Lower lobe of right lung (tissue), 2 donors: ENCODE measurements around the gene TNIK. TPM values are rescaled to one million over a fixed set of nuclear protein-coding genes. Genes with fewer than 3 reads are reported as not detected.

ENCODE experiments used
- ATAC-seq, 2 donors: fragments of 200-7000 bp; cut with Tn5 transposase; one replicate each; pipeline ENCODE4 v1.9.1; 2020 to 2022; ENCODE audit warnings: mild to moderate bottlenecking in 2 of 2, moderate library complexity in 2 of 2
- DNase-seq: peaks from one replicate; pipeline ENCODE4 v3.0.0-alpha.2; 2020
- H3K27ac ChIP-seq: fragments of 200-600 bp; one replicate; pipeline ENCODE4 v1.8.0; 2022
- H3K27me3 ChIP-seq: fragments of 200-600 bp; one replicate; pipeline ENCODE4 v1.8.0; 2022; ENCODE audit warnings: low read depth
- H3K36me3 ChIP-seq: fragments of 200-600 bp; one replicate; pipeline ENCODE4 v1.8.0; 2022; ENCODE audit warnings: mild to moderate bottlenecking
- H3K4me1 ChIP-seq: fragments of 200-600 bp; one replicate; pipeline ENCODE4 v1.8.0; 2022
- H3K4me3 ChIP-seq: fragments of 200-600 bp; one replicate; pipeline ENCODE4 v1.8.0; 2022; ENCODE audit warnings: mild to moderate bottlenecking
- H3K9me3 ChIP-seq: fragments of 200-600 bp; one replicate; pipeline ENCODE4 v1.8.0; 2022
- intact Hi-C: fragments of 100-400 bp; cut with DNase I; formaldehyde crosslinking; loops from one replicate; pipeline ENCODE4 v1.11.0; 2022
- total RNA-seq: library from RNA; stranded (reverse); fragmentation: NEBNext Ultra II Directional; extraction: Animal tissue kit (Norgen Biotek cat#: 25700); gene quantifications from one replicate; pipeline ENCODE4 v1.2.1, GENCODE V29; 2021
- TF ChIP-seq, protein P1 (sequence below): fragments of 200-600 bp; IDR thresholded peaks from one replicate; pipeline ENCODE4 v1.8.0; 2022; ENCODE audit warnings: antibody characterized with exemption, mild to moderate bottlenecking
- donor health status: DM: no; HTN: yes; CAD: no; lungs with severe emphysema.

Gene TNIK
- total RNA-seq, 1 donor from 2014 or later: 29.3 TPM

DNA sequence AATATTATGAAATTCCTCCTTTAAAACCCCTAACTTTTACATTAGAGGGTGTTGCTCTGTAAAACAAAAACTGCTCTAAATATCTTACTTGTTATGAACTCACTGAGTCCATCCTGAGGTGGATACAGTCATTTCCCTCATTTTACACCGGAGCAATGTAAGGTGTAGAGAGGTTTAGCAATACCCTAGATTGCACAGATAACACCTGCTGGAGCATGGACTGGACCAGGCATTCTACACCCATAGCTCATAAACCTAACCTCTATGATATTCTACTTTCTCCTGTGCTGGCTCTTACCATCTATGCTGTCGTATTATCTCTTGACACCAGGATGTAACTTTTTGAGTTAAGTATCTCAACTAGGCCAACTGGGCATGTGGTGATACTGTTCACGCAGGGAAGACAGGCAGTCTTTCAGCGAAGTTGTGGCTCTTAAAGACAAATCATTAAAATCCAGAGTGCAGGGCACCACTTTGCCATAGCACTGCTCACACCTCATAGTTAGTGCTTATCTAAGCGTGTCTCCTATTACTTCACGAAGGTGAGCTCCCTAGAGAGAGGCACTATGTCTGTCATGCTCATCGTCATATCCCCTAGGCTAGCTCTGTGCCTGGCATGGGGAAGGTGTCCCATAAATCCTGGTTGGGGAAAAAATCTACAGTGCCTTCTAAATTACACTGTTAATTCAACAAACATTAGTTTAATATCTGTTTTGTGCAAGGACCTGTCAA lies 333.6 kb downstream of the TNIK start:
- ATAC-seq: no peak
- Histone ChIP-seq H3K27ac (no peak overlapping the region), H3K27me3 (no peaks in the 10 kb centered on the region), H3K36me3 (peaks cover 17% of the 10 kb centered on the region), H3K4me1 (no peaks in the 10 kb centered on the region), H3K4me3 (no peak overlapping the region), H3K9me3 (no peaks in the 10 kb centered on the region)
- no peak for DNase-seq
- intact Hi-C loops: no loop called here
- TF ChIP-seq, protein P1, sequence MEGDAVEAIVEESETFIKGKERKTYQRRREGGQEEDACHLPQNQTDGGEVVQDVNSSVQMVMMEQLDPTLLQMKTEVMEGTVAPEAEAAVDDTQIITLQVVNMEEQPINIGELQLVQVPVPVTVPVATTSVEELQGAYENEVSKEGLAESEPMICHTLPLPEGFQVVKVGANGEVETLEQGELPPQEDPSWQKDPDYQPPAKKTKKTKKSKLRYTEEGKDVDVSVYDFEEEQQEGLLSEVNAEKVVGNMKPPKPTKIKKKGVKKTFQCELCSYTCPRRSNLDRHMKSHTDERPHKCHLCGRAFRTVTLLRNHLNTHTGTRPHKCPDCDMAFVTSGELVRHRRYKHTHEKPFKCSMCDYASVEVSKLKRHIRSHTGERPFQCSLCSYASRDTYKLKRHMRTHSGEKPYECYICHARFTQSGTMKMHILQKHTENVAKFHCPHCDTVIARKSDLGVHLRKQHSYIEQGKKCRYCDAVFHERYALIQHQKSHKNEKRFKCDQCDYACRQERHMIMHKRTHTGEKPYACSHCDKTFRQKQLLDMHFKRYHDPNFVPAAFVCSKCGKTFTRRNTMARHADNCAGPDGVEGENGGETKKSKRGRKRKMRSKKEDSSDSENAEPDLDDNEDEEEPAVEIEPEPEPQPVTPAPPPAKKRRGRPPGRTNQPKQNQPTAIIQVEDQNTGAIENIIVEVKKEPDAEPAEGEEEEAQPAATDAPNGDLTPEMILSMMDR: no peak

DNA sequence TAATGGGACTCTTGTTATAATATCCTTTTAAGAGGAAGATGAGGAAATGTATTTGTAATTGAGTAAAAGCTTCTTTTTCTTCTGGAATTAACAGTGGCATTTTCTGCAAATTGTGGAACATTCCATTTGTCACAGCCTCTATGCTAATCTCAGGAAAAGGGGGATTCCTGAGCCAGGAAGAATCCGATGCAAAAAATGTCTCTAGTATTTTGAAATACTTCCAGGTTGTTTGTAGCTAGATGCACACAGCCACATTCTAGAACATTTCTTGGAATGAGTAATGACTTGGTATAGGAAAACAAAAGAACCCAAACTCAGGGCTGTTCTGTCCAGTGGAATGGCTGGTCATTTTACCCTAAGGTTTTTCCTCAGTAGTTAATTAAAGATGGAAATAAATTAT lies 335.2 kb downstream of the TNIK start:
- Histone ChIP-seq H3K4me1 (no peaks in the 10 kb centered on the region), H3K27me3 (no peaks in the 10 kb centered on the region), H3K27ac (no peak overlapping the region), H3K9me3 (no peaks in the 10 kb centered on the region), H3K36me3 (peaks cover 21% of the 10 kb centered on the region), H3K4me3 (no peak overlapping the region)
- no peak for ATAC-seq
- TF ChIP-seq, protein P1: no peak
- intact Hi-C loops: no loop called here
- no peak for DNase-seq

DNA sequence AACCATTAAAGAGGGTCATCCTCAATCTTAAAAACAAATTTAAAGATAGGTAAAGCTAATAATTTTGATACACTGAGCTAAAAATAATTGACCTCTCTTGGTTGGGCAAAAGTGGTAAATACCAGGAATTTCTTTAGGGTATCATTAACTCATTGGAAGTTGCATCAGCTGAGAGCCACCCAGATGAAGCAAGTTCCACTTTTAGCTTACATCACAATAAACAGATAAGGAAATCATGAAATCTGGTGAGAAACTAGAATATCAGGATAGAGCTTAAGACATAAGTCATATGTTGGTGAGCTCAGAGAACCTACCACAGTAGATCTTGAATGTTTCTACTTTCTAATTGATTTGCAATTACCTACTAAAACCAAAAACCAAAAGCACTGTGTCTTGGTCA lies 336.3 kb downstream of the TNIK start:
- Histone ChIP-seq H3K27me3 (no peaks in the 10 kb centered on the region), H3K9me3 (no peaks in the 10 kb centered on the region), H3K27ac (no peak overlapping the region), H3K4me3 (no peak overlapping the region), H3K36me3 (peaks cover 21% of the 10 kb centered on the region), H3K4me1 (no peaks in the 10 kb centered on the region)
- ATAC-seq: peak in 1 of 2 donors; percentile 12
- intact Hi-C loops: no loop called here
- DNase-seq: no peak
- TF ChIP-seq, protein P1: no peak

GRCh38 chr3:171122861-171123260 lies 337.3 kb downstream of the TNIK start:
- Histone ChIP-seq H3K36me3 (peaks cover 21% of the 10 kb centered on the region), H3K4me3 (no peak overlapping the region), H3K9me3 (no peaks in the 10 kb centered on the region), H3K27ac (no peak overlapping the region), H3K4me1 (no peaks in the 10 kb centered on the region), H3K27me3 (no peaks in the 10 kb centered on the region)
- DNase-seq (no peak), ATAC-seq (no peak)
- TF ChIP-seq, protein P1: no peak
- intact Hi-C loops: no loop called here

GRCh38 chr3:171122240-171122639 lies 338.0 kb downstream of the TNIK start:
- TF ChIP-seq, protein P1: no peak
- Histone ChIP-seq H3K27me3 (no peaks in the 10 kb centered on the region), H3K27ac (no peak overlapping the region), H3K36me3 (peaks cover 21% of the 10 kb centered on the region), H3K4me1 (no peaks in the 10 kb centered on the region), H3K9me3 (no peaks in the 10 kb centered on the region), H3K4me3 (no peak overlapping the region)
- ATAC-seq (no peak), DNase-seq (no peak)
- intact Hi-C loops: no loop called here
